ENCODE results near the gene NFE2L3. TPM values are rescaled to one million over a fixed set of nuclear protein-coding genes. Genes with fewer than 3 reads are reported as not detected.

NFE2L3 gene
- total and polyA plus RNA-seq, 2 of the 4 experiments (the other 2 are of a cell fraction) = 28.0 to 43.2 TPM

- no peak overlapping the region for H4K5ac ChIP-seq (ENCODE audit: low read depth, low read length)
- WGBS, 2 experiments (ENCODE audit: extremely low coverage in 2 of 2, insufficient read length in 1 of 2) = 0% methylated on average over 1 of the region's 5 CpGs; no CpG with 5 or more reads in 1 of the 2 experiments
- H2BK15ac ChIP-seq (ENCODE audit: low read depth, low read length) = no peak overlapping the region
- intact Hi-C loops (cut with micrococcal nuclease) = loop anchor here (1.0 to 5.0 kb wide), 4 partner anchors 41 to 305 kb away; no protein-coding TSS in a partner anchor
- ChIA-PET POLR2A (ENCODE audit: unreplicated experiment) (interaction anchor here (0.9 kb wide), 1 partner anchor 10 kb away, joined by 3 read pairs; no protein-coding TSS in a partner anchor), CTCF (interaction anchor here (0.6 to 2.7 kb wide), 8 partner anchors 8 to 1548 kb away, joined by 3 to 12 read pairs (median 5); no protein-coding TSS in a partner anchor)
- H4K91ac ChIP-seq (ENCODE audit: insufficient read depth, low read depth, low read length) = no peak overlapping the region
- no peak overlapping the region for H2AK5ac ChIP-seq (ENCODE audit: low read depth, low read length)
- dilution Hi-C loops (cut with HindIII; ENCODE audit: low sequenced_read_pairs, unreplicated experiment) = no loop called here
- no peak overlapping the region for H2BK20ac ChIP-seq (ENCODE audit: low read depth, low read length)
- no peaks in the 10 kb centered on the region for H3K9me1 ChIP-seq (ENCODE audit: insufficient read depth, low read length)
- no peak overlapping the region; the same call in 1 of the 2 replicates for H3K56ac ChIP-seq (ENCODE audit: extremely low read depth, insufficient read depth, low read length)
- no peak overlapping the region for H4K8ac ChIP-seq (ENCODE audit: low read depth in 2 of 2, low read length in 2 of 2)
- H2AFZ ChIP-seq (replicated peaks; ENCODE audit: low read length, poor library complexity) = no peak overlapping the region
- BruUV-seq (replicated peaks) = TSS peak; percentile 61
- peak overlapping the region; percentile 81 for H3K4me3 ChIP-seq (ENCODE audit: insufficient read depth, low read depth, low read length)
- peaks cover 35% of the 10 kb centered on the region for H3K36me3 ChIP-seq (ENCODE audit: control insufficient read depth, insufficient read depth, low read length)
- H2BK120ac ChIP-seq (ENCODE audit: low read depth, low read length) = no peak overlapping the region
- H3K79me1 ChIP-seq (ENCODE audit: low read depth in 1 of 2, low read length in 2 of 2) = peaks cover 13 to 22% of the 10 kb centered on the region in 2 experiments; a peak in 3 of 4 replicates
- no peak overlapping the region for H3K18ac ChIP-seq (ENCODE audit: low read depth, low read length)
- no peak overlapping the region for H3K4ac ChIP-seq (ENCODE audit: low read depth, low read length)
- H3K23ac ChIP-seq (ENCODE audit: low read depth, low read length) = peak overlapping the region; percentile 16; the same call in 1 of the 2 replicates
- H4K20me1 ChIP-seq (ENCODE audit: insufficient read depth, low read length) = peaks cover 83% of the 10 kb centered on the region
- ATAC-seq (ENCODE audit: low read depth) (no peak), DNase-seq (no peak)
- TF ChIP-seq BHLHE40 (IDR thresholded peaks at IDR 0.05; ENCODE audit: low read depth, low read length) (no peak), CTCF (conservative IDR thresholded peaks at IDR 0.05; ENCODE audit: low read depth, low read length) (no peak), CEBPB (IDR thresholded peaks at IDR 0.05; ENCODE audit: low read depth, low read length) (no peak), MAZ (IDR thresholded peaks at IDR 0.05; ENCODE audit: borderline replicate concordance, low read depth, low read length) (no peak), ELK1 (IDR thresholded peaks at IDR 0.05; ENCODE audit: borderline replicate concordance, low read depth, low read length) (no peak), CHD1 (IDR thresholded peaks at IDR 0.05; ENCODE audit: low read depth, low read length) (no peak), RAD21 (IDR thresholded peaks at IDR 0.05; ENCODE audit: low read length) (no peak), MAFK (IDR thresholded peaks at IDR 0.05; ENCODE audit: low read depth, low read length) (no peak)
- in situ Hi-C loops (cut with MboI; ENCODE audit: low sequenced_read_pairs) = loop anchor here (10.0 kb wide), 2 partner anchors 907 to 947 kb away; partner anchors contain the start of genes HOXA2, HOXA5 and HOXA6
- peaks cover 5% of the 10 kb centered on the region for H3K4me1 ChIP-seq (ENCODE audit: control insufficient read depth, insufficient read depth, low read length)
- no peaks in the 10 kb centered on the region for H3K27me3 ChIP-seq (ENCODE audit: control insufficient read depth, insufficient read depth, low read length)
- H3K14ac ChIP-seq (replicated peaks; ENCODE audit: low read depth, low read length) = no peak overlapping the region
- H3K4me2 ChIP-seq (ENCODE audit: low read depth, low read length) = peak overlapping the region; percentile 88
- no peak overlapping the region for H2AK9ac ChIP-seq (replicated peaks; ENCODE audit: low read depth, low read length, poor library complexity)
- no peaks in the 10 kb centered on the region for H3K9me3 ChIP-seq (ENCODE audit: control insufficient read depth, insufficient read depth, low read length)
- peak overlapping the region; percentile 42; the same call in 1 of the 2 replicates for H3K9ac ChIP-seq (ENCODE audit: low read depth, low read length)
- peak overlapping the region; percentile 12 for H2BK5ac ChIP-seq (ENCODE audit: low read depth, low read length, poor library complexity, severe bottlenecking)
- no peak overlapping the region for H3K27ac ChIP-seq (ENCODE audit: insufficient read depth, low read length)
Measured at GRCh38 chr7:26197153-26198115, 45.4 kb downstream of the NFE2L3 start.
